NCI-H460 (cell line): ENCODE results near the gene NEK8. TPM values are rescaled to one million over a fixed set of nuclear protein-coding genes. Genes with fewer than 3 reads are reported as not detected.

ENCODE experiments used
- DNase-seq: peaks from one replicate; pipeline ENCODE4 v3.0.0-alpha.2; 2016; ENCODE audit warnings: low read depth; ENCODE audit errors: extremely low read depth
- total RNA-seq: library from RNA; depleted of rRNA; stranded (reverse); fragments of >200 nt; shearing (Covaris generic); gene quantifications from 2 replicates; pipeline ENCODE4 v1.2.3, GENCODE V29; 2014

Gene NEK8
- total RNA-seq, 1 experiment from 2014 or later: 1.9 TPM

DNA sequence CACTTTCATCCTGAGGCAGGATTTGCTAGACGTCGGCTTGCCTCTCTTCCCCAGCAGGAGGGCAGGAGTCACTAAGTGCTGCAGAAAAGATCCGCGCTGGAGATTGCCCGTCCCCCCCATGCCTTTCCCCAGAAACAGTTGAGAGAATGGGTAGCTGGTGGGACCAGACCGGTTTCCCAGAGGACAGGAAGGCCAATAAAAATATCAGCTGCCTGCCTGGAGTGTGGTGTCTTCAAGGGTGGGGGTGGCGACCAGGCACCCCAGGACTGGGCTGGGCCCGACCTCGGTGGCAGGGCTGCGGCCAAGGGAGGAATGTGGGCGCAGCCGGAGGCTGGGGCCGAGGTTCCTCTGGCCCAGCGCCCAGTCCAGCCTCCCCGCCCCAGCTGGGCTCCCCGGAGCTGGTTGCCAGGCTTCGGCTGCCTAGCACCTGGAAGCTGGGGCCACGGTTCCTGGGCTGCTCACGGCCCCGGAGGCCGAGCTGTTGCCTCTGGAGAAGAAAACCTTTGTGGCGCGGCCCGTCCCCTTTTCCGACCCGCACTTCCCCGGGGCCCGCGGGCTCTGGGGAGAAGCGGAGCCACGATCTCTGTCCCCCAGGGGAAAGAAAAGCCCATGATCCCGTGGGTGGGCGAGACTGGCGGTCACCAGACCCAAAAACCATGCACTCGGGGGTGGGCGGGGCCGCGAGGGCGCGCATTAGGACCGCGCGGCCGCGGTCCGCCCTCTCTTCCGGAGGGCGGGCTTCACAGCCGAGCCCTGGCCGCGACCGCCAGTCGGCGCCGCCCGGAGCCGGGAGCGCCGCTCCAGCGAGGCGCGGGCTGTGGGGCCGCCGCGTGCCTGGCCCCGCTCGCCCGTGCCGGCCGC lies 14.9 kb downstream of the NEK8 start, which contains the start of gene TRAF4:
Gene TRAF4, plus strand, starts transcription at position 769 of the 861 bp plus-strand sequence. CDS start 102 bp downstream, outside the sequence.
- peak; percentile 80 for DNase-seq

DNA sequence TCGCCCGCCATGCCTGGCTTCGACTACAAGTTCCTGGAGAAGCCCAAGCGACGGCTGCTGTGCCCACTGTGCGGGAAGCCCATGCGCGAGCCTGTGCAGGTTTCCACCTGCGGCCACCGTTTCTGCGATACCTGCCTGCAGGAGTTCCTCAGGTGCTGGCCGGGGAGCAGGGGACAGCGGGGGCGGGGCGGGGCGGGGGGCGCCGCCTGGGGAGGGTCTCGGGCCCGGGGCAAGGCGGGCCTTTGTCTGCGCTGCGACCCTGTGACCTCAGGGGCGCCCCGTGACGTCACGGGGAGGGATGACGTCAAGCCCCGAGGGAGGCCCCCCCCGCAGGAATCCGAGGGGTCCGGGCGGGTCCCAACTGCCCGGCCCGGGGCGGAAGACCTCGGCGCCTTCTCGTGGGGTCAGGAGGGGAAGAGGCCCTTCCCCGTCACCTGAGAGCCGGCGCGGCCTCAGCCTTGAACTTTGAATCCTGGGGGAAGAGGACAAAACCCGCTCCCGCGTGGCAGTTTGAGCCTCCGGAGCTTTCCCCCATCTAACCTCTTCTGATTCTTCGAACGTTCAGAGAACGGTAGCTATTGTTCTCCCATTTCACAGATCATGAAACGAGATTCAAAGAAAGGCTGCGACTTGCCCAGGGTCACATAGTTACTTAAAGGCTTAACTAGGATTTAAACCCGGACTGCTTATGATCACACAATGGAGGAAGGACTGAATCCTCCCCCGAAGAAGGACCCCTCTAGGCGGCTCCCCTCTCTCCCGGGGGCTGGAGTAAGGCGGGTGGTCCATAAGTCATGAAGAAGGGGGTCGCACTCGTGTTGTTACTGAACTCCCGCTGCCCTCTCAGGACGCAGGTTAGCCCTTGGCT lies 15.8 kb downstream of the NEK8 start:
- no peak for DNase-seq

DNA sequence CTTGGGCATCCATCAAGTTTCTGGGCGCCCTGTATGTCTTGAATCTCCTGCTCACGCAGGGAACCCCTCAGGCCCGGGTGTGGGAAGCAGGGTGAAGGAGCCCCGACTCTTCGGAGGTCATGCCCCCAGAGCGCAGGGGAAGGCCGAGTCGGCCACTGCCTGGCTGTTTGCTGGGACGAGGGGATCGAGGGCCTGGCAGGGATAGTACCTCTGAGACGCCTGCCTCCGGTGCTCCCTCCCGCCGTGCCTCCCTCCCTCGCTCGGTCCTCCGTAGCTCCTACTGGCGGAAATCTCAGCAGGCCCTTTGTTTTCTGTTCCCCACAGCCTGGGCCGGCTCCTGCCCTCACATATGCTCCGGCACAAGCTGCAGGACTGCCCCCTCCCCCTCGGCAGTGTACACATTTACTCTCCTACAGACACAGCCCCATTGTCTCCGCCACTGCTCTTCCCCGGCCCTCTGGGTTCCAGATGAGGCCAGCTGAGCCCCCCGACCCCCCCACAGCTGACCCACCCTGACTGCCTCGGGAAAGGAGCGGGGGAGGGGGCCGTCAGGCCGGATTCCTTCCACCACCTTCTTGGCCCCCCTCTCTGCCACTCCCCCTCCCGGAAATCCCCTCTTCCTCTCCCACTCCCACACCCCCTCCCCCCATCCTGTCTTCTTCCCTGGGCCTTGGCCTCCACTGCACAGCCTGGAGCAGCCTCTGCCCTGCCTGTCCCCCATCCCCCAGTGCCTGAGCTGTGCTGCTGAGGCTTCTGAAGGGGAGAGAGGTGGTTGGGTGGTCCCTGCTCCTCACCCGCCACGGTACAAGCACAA lies 16.6 kb downstream of the NEK8 start:
- DNase-seq: no peak

DNA sequence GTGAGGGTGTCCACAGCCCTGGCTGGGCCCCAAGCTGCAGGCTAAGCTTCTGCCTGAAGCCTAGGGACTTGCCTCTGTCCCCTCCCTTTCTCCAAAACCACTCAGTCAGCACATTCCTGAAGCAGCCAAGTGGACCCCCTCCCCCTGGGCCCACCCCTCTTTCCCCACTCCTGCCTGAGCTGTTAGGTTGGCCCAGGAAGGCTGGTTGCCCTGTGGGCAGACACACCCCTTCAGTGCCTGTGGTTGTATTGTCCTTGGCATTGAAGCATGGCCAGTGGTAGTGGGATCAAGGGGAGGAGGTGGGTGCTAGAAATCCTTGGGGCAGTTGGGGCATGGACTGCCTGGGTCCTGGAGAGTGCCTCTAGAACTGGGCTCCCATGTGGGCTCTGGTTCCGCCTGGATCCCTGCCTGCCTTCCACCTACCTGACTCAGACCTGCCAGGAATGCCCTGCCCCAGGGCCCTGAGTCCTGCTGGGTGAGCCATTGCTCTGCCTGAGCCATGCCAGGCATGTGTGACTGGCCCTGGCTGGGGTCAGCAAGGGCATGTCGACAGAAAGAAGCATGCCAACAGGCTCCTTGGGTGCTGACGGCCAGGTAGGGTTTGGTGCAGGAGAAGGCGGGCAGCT lies 17.3 kb downstream of the NEK8 start:
- no peak for DNase-seq

DNA sequence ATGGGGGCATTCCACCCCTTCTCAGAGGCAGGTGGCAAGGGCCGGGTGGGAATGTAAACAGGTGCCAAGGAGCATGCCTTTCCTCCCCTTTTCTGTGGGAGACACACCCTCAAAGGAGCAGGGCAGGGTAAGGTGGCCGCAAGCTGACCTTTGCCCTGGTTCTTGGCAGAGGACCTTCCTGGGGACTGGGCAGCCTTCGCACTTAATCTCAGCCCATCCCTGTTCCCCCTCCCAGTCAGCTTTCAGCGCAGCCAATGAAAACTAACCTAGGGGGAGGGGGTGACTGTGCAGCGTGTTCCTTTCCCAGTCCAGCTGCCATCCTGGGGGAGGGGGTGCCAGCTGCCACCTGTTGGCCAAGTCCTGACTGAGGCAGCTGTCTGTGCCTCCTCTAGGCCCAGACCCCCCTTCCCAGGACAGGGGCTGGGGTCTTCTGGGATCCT lies 18.0 kb downstream of the NEK8 start:
- DNase-seq: no peak

DNA sequence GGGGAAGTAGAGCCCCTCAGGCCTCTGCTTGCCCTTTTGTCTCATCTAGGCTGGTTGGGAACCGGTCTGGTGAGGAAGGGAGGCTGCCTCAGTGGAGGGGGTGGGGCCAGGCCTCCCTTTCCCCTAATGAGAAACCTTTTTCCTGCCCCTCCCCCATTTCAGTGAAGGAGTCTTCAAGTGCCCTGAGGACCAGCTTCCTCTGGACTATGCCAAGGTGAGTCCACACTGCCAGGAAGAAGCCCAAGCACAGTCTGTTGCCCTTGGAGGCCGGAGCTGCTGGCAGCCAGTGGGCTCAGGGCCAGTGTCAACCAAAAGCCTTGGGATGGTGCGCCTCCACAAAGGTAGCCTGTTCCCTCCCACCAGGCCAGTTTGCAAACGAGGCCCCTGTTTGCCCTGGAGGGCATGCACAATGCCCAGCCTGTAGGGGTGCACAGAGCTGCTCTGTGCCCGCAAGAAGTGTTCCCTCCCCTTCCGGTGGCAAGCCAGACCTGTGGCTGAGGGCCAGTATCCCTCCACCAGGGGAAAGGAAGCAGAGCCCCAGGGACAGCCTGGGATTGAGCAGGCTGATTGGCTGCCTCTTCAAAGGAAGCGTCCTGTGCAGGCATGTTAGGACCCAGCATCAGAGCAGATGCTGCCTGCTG lies 18.6 kb downstream of the NEK8 start:
- no peak for DNase-seq

DNA sequence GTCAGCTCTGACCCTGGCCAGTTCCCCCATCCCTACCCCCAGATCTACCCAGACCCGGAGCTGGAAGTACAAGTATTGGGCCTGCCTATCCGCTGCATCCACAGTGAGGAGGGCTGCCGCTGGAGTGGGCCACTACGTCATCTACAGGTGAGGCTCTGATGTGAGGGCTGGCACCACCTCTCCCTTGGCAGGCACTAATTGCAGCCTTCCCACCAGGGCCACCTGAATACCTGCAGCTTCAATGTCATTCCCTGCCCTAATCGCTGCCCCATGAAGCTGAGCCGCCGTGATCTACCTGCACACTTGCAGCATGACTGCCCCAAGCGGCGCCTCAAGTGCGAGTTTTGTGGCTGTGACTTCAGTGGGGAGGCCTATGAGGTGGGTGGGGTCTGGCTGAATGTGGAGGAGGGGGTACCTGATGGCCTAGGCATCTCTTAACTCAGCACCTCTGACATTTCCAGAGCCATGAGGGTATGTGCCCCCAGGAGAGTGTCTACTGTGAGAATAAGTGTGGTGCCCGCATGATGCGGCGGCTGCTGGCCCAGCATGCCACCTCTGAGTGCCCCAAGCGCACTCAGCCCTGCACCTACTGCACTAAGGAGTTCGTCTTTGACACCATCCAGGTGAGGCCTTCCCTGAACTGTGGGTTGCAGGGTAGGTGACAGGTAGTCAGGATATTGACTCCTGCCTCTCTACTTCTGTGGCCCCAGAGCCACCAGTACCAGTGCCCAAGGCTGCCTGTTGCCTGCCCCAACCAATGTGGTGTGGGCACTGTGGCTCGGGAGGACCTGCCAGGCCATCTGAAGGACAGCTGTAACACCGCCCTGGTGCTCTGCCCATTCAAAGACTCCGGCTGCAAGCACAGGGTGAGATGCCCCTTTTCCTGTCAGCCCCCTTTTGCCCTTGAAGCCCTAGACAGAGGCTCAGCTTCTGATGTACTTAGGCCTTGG lies 19.5 kb downstream of the NEK8 start:
- no peak for DNase-seq

DNA sequence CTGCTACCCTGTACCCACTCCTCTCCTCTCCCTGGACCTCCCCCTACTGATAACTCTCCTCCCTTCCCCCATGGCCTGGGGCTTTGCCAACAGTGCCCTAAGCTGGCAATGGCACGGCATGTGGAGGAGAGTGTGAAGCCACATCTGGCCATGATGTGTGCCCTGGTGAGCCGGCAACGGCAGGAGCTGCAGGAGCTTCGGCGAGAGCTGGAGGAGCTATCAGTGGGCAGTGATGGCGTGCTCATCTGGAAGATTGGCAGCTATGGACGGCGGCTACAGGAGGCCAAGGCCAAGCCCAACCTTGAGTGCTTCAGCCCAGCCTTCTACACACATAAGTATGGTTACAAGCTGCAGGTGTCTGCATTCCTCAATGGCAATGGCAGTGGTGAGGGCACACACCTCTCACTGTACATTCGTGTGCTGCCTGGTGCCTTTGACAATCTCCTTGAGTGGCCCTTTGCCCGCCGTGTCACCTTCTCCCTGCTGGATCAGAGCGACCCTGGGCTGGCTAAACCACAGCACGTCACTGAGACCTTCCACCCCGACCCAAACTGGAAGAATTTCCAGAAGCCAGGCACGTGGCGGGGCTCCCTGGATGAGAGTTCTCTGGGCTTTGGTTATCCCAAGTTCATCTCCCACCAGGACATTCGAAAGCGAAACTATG lies 20.4 kb downstream of the NEK8 start:
- DNase-seq: no peak

DNA sequence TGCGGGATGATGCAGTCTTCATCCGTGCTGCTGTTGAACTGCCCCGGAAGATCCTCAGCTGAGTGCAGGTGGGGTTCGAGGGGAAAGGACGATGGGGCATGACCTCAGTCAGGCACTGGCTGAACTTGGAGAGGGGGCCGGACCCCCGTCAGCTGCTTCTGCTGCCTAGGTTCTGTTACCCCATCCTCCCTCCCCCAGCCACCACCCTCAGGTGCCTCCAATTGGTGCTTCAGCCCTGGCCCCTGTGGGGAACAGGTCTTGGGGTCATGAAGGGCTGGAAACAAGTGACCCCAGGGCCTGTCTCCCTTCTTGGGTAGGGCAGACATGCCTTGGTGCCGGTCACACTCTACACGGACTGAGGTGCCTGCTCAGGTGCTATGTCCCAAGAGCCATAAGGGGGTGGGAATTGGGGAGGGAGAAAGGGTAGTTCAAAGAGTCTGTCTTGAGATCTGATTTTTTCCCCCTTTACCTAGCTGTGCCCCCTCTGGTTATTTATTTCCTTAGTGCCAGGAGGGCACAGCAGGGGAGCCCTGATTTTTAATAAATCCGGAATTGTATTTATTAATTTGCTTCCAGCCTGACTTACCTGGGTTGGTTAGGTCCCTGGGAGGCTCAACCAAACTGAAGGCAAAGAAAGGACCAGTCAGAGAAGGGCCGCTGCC lies 21.1 kb downstream of the NEK8 start:
- no peak for DNase-seq

DNA sequence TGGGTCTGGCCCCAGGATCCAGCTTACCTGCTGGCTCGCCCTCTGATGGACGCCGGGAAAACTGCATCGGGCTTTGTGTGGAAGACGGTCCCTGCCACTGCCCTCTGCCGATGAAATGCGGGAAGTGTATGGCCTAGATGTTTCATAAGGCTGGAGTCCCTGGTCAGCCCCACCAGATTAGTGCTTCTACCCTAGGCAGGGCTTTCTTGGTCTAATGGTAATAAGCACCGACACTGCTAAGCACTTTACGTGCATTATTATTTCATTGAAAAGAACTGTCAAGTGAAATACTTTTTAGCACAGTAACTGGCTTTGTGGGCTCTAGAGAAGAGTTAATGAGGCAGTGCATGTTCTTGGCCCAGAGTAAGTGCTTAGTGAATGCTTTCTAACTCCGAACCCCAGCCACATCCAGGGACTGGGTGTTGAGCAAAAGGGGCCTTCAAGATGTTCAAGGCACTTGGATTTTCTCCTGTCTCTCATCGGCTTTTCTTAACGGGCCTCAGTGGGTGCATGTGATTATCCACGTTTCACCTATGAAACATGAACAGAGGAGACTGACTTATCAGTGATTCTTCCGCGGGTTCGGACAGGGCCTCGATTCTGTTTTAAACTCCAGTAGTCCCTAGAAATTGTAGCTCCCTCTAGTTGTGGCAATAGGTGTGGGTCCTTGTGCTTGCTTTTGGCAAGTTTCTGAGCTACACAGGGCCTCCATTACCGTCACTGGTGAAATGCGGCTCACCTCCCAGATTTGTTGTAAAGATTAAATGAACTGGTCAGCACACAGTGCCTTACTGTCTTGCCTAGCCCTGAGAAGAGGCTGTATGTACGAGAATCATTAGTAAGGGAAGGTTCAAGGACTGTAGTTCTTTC lies 21.8 kb downstream of the NEK8 start:
- DNase-seq: peak; percentile 92

DNA sequence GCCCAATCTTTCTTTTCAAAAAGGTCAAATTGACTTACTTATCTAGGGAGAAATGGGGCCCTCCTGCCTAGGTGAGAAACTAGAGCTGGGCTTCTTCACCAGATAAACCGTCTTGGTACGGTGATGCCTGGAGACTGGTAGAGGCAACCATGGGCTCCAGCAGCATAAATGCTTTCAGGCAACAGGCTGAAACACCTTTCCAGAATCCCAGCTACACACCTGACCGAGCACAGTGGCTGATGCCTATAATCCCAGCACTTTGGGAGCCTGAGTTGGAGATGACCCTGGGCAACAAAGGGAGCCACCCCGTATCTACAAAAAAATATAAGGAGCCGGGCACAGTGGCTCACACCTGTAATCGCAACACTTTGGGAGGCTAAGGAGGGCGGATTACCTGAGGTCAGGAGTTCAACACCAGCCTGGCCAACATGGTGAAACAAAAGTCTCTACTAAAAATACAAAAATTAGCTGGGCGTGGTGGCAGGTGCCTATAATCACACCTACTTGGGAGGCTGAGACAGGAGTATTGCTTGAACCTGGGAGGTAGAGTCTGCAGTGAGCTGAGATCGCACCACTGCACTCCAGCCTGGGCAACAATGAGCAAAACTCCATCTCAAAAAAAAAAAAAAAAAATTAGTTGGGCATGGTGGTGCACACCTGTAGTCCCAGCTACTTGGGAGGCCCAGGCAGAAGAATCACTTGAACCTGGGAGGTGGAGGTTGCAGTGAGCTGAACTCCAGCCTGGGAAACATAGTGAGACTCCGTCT lies 23.2 kb downstream of the NEK8 start:
- DNase-seq: no peak

DNA sequence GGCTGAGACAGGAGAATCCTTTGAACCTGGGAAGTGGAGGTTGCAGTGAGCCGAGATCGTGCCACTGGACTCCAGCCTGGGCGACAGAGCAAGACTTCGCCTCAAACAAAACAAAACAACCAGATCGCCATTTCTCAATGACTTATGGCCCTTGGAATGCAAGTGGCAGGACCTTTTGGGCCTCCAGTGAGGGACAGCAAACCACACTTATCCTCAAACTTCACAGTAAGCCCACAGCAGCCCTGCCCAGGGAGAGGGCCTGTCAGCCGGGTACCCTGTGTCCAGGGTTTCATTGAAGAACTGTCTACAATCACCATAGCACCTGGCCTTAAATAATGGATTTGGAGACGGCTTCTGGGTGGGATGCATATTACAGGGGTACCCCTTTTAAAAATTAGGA lies 26.9 kb downstream of the NEK8 start:
- DNase-seq: no peak

DNA sequence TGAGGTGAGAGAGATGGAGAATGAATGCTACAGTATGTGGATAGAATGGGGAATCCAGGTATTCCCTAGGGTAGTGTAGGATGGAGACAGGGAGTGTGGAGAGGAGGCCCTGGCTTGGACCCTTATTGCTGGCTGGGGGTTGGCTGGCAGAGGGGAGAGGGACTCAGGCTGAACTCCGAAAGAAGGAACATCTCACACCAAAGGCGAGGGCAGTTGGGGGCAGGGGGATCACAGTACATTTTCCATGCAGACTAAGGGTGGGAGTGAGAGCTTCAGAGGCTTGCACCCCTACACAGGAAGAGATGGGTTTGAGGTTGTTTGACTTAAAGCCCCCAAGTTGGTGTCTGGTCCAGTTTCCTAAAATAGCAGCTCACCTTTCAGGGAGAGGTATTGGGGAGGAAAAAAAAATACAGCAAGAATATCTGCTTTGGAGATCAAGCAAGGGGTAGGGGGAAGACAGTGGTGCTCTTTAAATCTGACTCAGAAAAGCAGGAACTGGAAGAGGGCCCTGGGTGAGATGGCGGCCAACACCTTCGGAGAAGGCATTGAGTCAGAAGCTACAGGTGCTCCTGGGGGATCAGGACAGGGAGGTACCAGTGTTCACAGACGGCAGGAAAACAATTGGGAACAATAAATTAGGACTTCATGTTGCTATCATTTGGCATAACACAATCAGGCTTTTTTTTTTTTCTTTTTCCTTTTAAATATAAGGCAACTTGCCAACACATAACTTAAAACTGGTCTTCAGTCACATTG lies 27.6 kb downstream of the NEK8 start:
- DNase-seq: no peak

DNA sequence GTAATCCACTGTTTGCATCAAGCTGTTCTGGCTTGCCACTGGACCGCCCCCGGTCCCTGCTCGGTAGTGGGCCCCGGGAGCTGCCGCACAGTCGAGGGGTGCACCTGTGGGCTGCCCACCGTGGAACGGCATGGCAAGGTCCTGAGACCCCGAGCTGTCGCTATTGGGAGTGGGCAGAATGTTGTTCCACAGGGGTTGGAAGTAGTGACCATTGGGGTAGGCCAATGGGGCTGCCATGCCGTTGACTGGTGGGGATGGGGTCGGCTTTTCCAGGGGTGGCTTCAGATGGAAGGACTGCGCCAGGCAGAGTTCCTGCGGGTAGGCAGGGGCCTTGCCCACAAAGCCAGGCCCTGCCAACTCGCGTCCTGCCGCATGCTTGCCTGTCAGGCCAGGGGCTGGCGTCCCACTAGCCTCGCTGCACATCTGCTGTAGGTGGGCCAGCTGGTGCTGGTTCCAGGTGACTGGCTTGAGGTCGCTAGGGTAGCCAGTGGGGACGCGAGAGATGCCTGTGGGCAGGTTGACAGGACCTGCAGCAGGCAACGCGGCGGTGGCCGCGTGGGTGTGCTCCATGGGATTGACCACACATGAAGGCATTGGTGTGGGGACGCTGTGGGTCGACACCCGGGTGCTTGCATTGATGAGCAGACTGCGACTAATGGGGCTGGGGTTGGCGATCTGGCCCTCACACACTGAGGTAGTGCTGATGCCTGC lies 30.0 kb downstream of the NEK8 start:
- no peak for DNase-seq
